Subcutaneous adipose tissue (tissue), 4 donors: ENCODE results near the gene CAPN12. TPM values are rescaled to one million over a fixed set of nuclear protein-coding genes. Genes with fewer than 3 reads are reported as not detected.

Experiments
- CTCF ChIP-seq: fragments of 450-650 bp; IDR thresholded peaks from one replicate; pipeline ENCODE4 v1.5.1; 2016; ENCODE audit warnings: low read depth, mild to moderate bottlenecking, control low read depth, antibody characterized with exemption, moderate library complexity
- total RNA-seq, 4 donors: library from RNA; depleted of rRNA; stranded (reverse); fragments of >200 nt; gene quantifications; one replicate each; pipeline ENCODE4 v1.1.0, GENCODE V29; 2016

Gene CAPN12
- total RNA-seq, 4 donors from 2014 or later, result 0.57 to 1.8 (median 0.68) TPM; not detected in 1

- no peak for TF ChIP-seq CTCF
Measured at GRCh38 chr19:38698225-38699026, 45.8 kb downstream of the CAPN12 start.

GRCh38 chr19:38697641-38698071, 46.6 kb downstream of the CAPN12 start:
- no peak for TF ChIP-seq CTCF

- TF ChIP-seq CTCF, result no peak
Measured at GRCh38 chr19:38697197-38697596, 47.1 kb downstream of the CAPN12 start.

- TF ChIP-seq CTCF, result no peak
Measured at GRCh38 chr19:38696729-38697055, 47.6 kb downstream of the CAPN12 start.

GRCh38 chr19:38695832-38696728, 48.2 kb downstream of the CAPN12 start:
- TF ChIP-seq CTCF, result no peak

GRCh38 chr19:38695317-38695683, 49.0 kb downstream of the CAPN12 start:
- no peak for TF ChIP-seq CTCF
